Upper lobe of left lung (tissue), 4 donors: ENCODE results near the gene CENPM.

Source experiments
- POLR2A ChIP-seq, 4 donors: fragments of 450-650 bp; IDR thresholded peaks; one replicate each; pipeline ENCODE4 v1.5.1; 2016 to 2017; ENCODE audit warnings: antibody characterized with exemption in 4 of 4, mild to moderate bottlenecking in 2 of 4
- POLR2AphosphoS5 ChIP-seq, 2 donors: sonication (generic); formaldehyde crosslinking; IDR thresholded peaks; one replicate each; pipeline ENCODE4 v1.5.1; 2017; ENCODE audit warnings: antibody characterized with exemption in 2 of 2
- TF ChIP-seq, protein P1 (sequence below), 6 experiments: fragments of 450-650 bp in 4 of 6; fragments of 200-600 bp in 2 of 6; sonication (generic) in 2 of 6; IDR thresholded peaks; one replicate each; pipeline ENCODE4 v1.5.1; 2016 to 2019; ENCODE audit warnings: antibody characterized with exemption in 6 of 6

DNA sequence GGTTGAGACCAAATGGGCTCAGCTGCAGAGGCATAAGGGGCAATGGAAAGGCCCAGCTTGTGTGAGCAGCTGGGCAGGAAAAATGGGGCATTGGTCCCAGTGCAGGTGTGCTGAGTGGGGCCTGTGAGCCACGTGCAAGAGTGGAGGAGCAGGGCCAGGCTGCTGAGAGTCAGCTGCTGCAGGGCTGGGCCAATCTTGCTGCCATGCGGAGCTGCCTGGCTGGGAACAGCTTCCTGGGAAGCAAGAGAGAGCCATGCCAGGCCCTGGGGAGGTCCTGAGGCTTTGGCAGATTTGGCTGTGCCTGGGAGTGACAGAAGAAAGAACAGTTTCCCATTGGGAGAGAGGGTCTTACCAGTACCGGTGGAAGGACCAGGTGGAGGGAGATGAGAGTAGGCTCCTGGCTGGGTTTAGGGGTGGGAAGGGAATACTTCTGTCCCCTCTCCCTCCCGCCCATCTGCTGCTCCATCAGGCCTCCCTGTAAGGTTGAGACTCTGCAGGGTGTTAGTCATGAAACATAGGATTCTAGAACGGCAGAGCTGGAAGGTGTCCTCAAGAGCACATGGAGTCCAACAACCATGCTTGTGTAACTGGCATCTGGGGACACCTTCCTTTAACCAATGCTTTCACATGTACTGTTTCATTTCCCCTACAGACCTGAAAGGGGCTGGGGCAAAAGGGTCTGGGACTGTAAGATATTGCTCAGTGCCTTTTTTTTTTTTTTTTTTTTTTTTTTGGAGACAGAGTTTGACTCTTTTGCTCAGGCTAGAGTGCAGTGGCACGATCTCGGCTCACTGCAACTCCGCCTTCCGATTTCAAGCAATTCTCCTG lies 32.7 kb upstream of the CENPM start:
- no peak for TF ChIP-seq POLR2A (IDR thresholded peaks at IDR 0.05)
- TF ChIP-seq, protein P1, sequence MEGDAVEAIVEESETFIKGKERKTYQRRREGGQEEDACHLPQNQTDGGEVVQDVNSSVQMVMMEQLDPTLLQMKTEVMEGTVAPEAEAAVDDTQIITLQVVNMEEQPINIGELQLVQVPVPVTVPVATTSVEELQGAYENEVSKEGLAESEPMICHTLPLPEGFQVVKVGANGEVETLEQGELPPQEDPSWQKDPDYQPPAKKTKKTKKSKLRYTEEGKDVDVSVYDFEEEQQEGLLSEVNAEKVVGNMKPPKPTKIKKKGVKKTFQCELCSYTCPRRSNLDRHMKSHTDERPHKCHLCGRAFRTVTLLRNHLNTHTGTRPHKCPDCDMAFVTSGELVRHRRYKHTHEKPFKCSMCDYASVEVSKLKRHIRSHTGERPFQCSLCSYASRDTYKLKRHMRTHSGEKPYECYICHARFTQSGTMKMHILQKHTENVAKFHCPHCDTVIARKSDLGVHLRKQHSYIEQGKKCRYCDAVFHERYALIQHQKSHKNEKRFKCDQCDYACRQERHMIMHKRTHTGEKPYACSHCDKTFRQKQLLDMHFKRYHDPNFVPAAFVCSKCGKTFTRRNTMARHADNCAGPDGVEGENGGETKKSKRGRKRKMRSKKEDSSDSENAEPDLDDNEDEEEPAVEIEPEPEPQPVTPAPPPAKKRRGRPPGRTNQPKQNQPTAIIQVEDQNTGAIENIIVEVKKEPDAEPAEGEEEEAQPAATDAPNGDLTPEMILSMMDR (IDR thresholded peaks at IDR 0.05), result no peak
- no peak for TF ChIP-seq POLR2AphosphoS5 (IDR thresholded peaks at IDR 0.05)
